Activated T-cell treated with anti-CD3 and anti-CD28 coated beads for 48 hours (primary cell): Measurements from ENCODE around the gene HAL.
A peak's percentile ranks its signal among the peaks of the same experiment; 100 is the strongest.

ENCODE experiments used
- DNase-seq: peaks from one replicate; pipeline ENCODE4 v3.0.0-alpha.2; 2020; ENCODE audit warnings: low read depth

The HAL gene

GRCh38 chr12:96007729-96008128 lies 11.6 kb upstream of the HAL start:
- DNase-seq, result no peak

GRCh38 chr12:96006727-96007126 lies 10.6 kb upstream of the HAL start:
- DNase-seq, result no peak

GRCh38 chr12:96000858-96001257 lies 4.7 kb upstream of the HAL start:
- DNase-seq, result no peak

GRCh38 chr12:95999484-95999883 lies 3.3 kb upstream of the HAL start:
- no peak for DNase-seq

GRCh38 chr12:95998611-95999286 lies 2.6 kb upstream of the HAL start:
- DNase-seq, result peak; percentile 8

- DNase-seq, result no peak
These were observed 1.9 kb upstream of the HAL start for GRCh38 chr12:95997911-95998510.

GRCh38 chr12:95997276-95997675 lies 1.1 kb upstream of the HAL start:
- no peak for DNase-seq

GRCh38 chr12:95995238-95996031 lies 709 bp downstream of the HAL start:
- no peak for DNase-seq

GRCh38 chr12:95994476-95994875 lies 1.7 kb downstream of the HAL start:
- DNase-seq, result no peak

- DNase-seq, result no peak
These were observed 2.2 kb downstream of the HAL start for GRCh38 chr12:95993907-95994306.

- no peak for DNase-seq
These were observed 6.0 kb downstream of the HAL start for GRCh38 chr12:95990136-95990535.

GRCh38 chr12:95989504-95990123 lies 6.5 kb downstream of the HAL start:
- no peak for DNase-seq

GRCh38 chr12:95988506-95989275 lies 7.5 kb downstream of the HAL start:
- DNase-seq, result no peak

- DNase-seq, result no peak
These were observed 9.2 kb downstream of the HAL start for GRCh38 chr12:95986635-95987570.

GRCh38 chr12:95984682-95985081 lies 11.5 kb downstream of the HAL start:
- no peak for DNase-seq

GRCh38 chr12:95982602-95983001 lies 13.5 kb downstream of the HAL start:
- DNase-seq, result no peak

GRCh38 chr12:95980437-95980836 lies 15.7 kb downstream of the HAL start:
- no peak for DNase-seq

- no peak for DNase-seq
These were observed 17.4 kb downstream of the HAL start for GRCh38 chr12:95978774-95979173.

GRCh38 chr12:95978351-95978750 lies 17.8 kb downstream of the HAL start:
- no peak for DNase-seq

GRCh38 chr12:95977764-95978305 lies 18.3 kb downstream of the HAL start:
- no peak for DNase-seq

- no peak for DNase-seq
These were observed 19.7 kb downstream of the HAL start for GRCh38 chr12:95976416-95976832.
